ENCODE results near the gene SMIM20. TPM values are rescaled to one million over a fixed set of nuclear protein-coding genes. Genes with fewer than 3 reads are reported as not detected.

Gene SMIM20
- total and polyA plus RNA-seq, 12 donors = 27.4 to 48.5 (median 42.0) TPM

- intact Hi-C loops (cut with DNase I) = loop anchor here in 4 of 10 donors (5.0 to 10.0 kb wide), 6 partner anchors 45 to 487 kb away; partner anchors contain the start of gene RBPJ (in 3 of the 4)
- Histone ChIP-seq H3K9me3 (no peaks in the 10 kb centered on the region), H3K4me1 (peaks cover 0 to 59% (median 34%) of the 10 kb centered on the region in 9 donors), H3K36me3 (peaks cover 0 to 11% (median 0%) of the 10 kb centered on the region in 9 donors), H3K27ac (peak overlapping the region in 4 of 10 donors; percentile 51 to 83 (median 60)), H3K27me3 (no peaks in the 10 kb centered on the region), H3K4me3 (no peak overlapping the region)
- DNase-seq = no peak
- TF ChIP-seq CTCF (IDR thresholded peaks at IDR 0.05) = no peak
- no peak for ATAC-seq
- WGBS, 2 donors = 93 to 95% methylated on average over 10 of the region's 10 CpGs
Measured at GRCh38 chr4:25927361-25928195, 13.6 kb downstream of the SMIM20 start.

GRCh38 chr4:25928379-25929297, 14.6 kb downstream of the SMIM20 start:
- Histone ChIP-seq H3K9me3 (no peaks in the 10 kb centered on the region), H3K4me1 (peaks cover 0 to 49% (median 25%) of the 10 kb centered on the region in 9 donors), H3K36me3 (peaks cover 0 to 7% (median 0%) of the 10 kb centered on the region in 9 donors), H3K27ac (peak overlapping the region; percentile 10 to 83 (median 45)), H3K4me3 (no peak overlapping the region), H3K27me3 (no peaks in the 10 kb centered on the region)
- ATAC-seq = peak; percentile 26 to 70 (median 53)
- intact Hi-C loops (cut with DNase I) = loop anchor here in 4 of 10 donors (5.0 to 10.0 kb wide), 6 partner anchors 44 to 486 kb away; partner anchors contain the start of gene RBPJ (in 3 of the 4)
- WGBS, 2 donors = 51 to 52% methylated on average over 11 of the region's 11 CpGs
- TF ChIP-seq CTCF (IDR thresholded peaks at IDR 0.05) = no peak
- no peak for DNase-seq

- 82 to 83% methylated on average over 7 of the region's 7 CpGs for WGBS, 2 donors
- peak overlapping the region in 8 of 10 donors; percentile 10 to 83 (median 51) for H3K27ac ChIP-seq
- peaks cover 0 to 7% (median 0%) of the 10 kb centered on the region in 9 donors for H3K36me3 ChIP-seq
- H3K4me1 ChIP-seq = peaks cover 0 to 43% (median 20%) of the 10 kb centered on the region in 9 donors
- intact Hi-C loops (cut with DNase I) = loop anchor here in 4 of 10 donors (5.0 to 10.0 kb wide), 6 partner anchors 43 to 486 kb away; partner anchors contain the start of gene RBPJ (in 3 of the 4)
- H3K9me3 ChIP-seq = no peaks in the 10 kb centered on the region
- ATAC-seq = no peak
- no peaks in the 10 kb centered on the region for H3K27me3 ChIP-seq
- no peak for TF ChIP-seq CTCF (IDR thresholded peaks at IDR 0.05)
- H3K4me3 ChIP-seq = no peak overlapping the region
- DNase-seq = no peak
Measured at GRCh38 chr4:25929298-25929686, 15.3 kb downstream of the SMIM20 start.
